Lower leg skin (tissue), 4 donors: ENCODE data around the gene GRWD1. TPM values are rescaled to one million over a fixed set of nuclear protein-coding genes. Genes with fewer than 3 reads are reported as not detected.

Experiments used
- DNase-seq, 2 donors: peaks; one replicate each; pipeline ENCODE4 v3.0.0-alpha.2; 2019; ENCODE audit warnings: low spot score in 2 of 2
- H3K4me3 ChIP-seq: fragments of 200-600 bp; sonication (generic); 2 replicates; pipeline ENCODE4 v1.5.1; 2017; ENCODE audit warnings: mild to moderate bottlenecking, low read depth; ENCODE audit not compliant: poor library complexity, severe bottlenecking
- POLR2A ChIP-seq, 2 donors: fragments of 450-650 bp; IDR thresholded peaks; one replicate each; pipeline ENCODE4 v1.6.1; 2016 to 2017; ENCODE audit warnings: antibody characterized with exemption in 2 of 2, mild to moderate bottlenecking in 1 of 2, moderate library complexity in 1 of 2
- WGBS, 2 donors: methylation state at CpG; one replicate each; pipeline ENCODE4 v1.1.5; 2018; 5-methylcytosine and 5-hydroxymethylcytosine counted together
- intact Hi-C: fragments of 100-400 bp; cut with DNase I; formaldehyde crosslinking; loops from one replicate; pipeline ENCODE4 v1.15.0; 2023; ENCODE audit warnings: low total_unique reads
- total RNA-seq, 4 donors: library from RNA; depleted of rRNA; stranded (reverse); fragments of >200 nt; gene quantifications; one replicate each; pipeline ENCODE4 v1.1.0, GENCODE V29; 2016
- TF ChIP-seq, protein P1 (sequence below), 3 donors: fragments of 450-650 bp; IDR thresholded peaks; one replicate each; pipeline ENCODE4 v1.5.1; 2016; ENCODE audit warnings: antibody characterized with exemption in 3 of 3, mild to moderate bottlenecking in 3 of 3, moderate library complexity in 2 of 3

GRWD1 gene
- total RNA-seq, 4 donors from 2014 or later = 33.3 to 44.4 (median 39.3) TPM

DNA sequence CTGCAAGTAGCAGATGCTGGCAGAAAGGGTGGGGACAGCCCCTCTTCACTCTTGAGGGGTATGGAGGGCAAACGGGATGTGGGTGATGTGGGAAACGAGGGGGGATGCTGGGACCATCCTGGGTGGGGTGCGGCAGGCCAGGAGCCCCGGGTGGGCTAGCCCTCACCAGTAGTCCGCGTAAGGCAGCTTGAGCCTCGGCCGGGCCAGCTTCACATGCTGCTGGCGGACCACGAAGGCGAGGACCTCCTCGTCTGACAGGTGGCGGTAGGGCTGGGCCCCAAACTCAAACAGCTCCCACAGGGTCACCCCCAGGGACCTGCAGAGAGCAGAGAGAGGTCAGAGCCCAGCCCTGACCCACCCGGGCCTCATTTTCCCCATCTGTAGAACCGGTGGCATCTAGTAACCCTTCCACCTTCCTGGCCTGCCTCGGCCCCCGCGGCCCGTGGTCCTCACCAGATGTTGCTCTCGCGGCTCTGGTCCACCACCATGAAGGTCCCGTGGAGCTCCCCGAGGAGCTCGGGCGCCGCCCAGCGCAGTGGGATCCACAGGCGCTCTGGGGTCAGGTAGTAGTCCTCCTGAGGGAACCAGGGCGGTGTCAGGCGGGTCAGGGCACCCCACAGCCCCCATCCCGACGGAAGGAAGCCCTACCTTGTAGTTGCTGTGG lies 55.2 kb downstream of the GRWD1 start:
- intact Hi-C loops = loop anchor here (5.0 kb wide), 1 partner anchor 86 kb away; no protein-coding TSS in a partner anchor
- TF ChIP-seq, protein P1, sequence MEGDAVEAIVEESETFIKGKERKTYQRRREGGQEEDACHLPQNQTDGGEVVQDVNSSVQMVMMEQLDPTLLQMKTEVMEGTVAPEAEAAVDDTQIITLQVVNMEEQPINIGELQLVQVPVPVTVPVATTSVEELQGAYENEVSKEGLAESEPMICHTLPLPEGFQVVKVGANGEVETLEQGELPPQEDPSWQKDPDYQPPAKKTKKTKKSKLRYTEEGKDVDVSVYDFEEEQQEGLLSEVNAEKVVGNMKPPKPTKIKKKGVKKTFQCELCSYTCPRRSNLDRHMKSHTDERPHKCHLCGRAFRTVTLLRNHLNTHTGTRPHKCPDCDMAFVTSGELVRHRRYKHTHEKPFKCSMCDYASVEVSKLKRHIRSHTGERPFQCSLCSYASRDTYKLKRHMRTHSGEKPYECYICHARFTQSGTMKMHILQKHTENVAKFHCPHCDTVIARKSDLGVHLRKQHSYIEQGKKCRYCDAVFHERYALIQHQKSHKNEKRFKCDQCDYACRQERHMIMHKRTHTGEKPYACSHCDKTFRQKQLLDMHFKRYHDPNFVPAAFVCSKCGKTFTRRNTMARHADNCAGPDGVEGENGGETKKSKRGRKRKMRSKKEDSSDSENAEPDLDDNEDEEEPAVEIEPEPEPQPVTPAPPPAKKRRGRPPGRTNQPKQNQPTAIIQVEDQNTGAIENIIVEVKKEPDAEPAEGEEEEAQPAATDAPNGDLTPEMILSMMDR (IDR thresholded peaks at IDR 0.05) = no peak
- no peak for TF ChIP-seq POLR2A (IDR thresholded peaks at IDR 0.05)
- 49 to 64% methylated on average over 14 to 32 of the region's 32 CpGs for WGBS, 2 donors
- H3K4me3 ChIP-seq = peak overlapping the region; percentile 11
- DNase-seq = no peak

- H3K4me3 ChIP-seq = no peak overlapping the region
- DNase-seq = peak in 1 of 2 donors; percentile 72
- intact Hi-C loops = loop anchor here (5.0 kb wide), 1 partner anchor 86 kb away; no protein-coding TSS in a partner anchor
- WGBS, 2 donors = 4 to 6% methylated on average over 15 to 20 of the region's 20 CpGs
- no peak for TF ChIP-seq POLR2A (IDR thresholded peaks at IDR 0.05)
- TF ChIP-seq, protein P1 (IDR thresholded peaks at IDR 0.05) = no peak
Measured at GRCh38 chr19:48501494-48502349, 55.9 kb downstream of the GRWD1 start.

- intact Hi-C loops = loop anchor here (5.0 kb wide), 1 partner anchor 85 kb away; no protein-coding TSS in a partner anchor
- 28 to 53% methylated on average over 14 to 27 of the region's 27 CpGs for WGBS, 2 donors
- H3K4me3 ChIP-seq = no peak overlapping the region
- DNase-seq = no peak
- TF ChIP-seq, protein P1 (IDR thresholded peaks at IDR 0.05) = no peak
- no peak for TF ChIP-seq POLR2A (IDR thresholded peaks at IDR 0.05)
Measured at GRCh38 chr19:48502350-48503018, 56.7 kb downstream of the GRWD1 start.

- no peak overlapping the region for H3K4me3 ChIP-seq
- no peak for DNase-seq
- WGBS, 2 donors = 84 to 90% methylated on average over 5 of the region's 5 CpGs
- TF ChIP-seq POLR2A (IDR thresholded peaks at IDR 0.05) = no peak
- TF ChIP-seq, protein P1 (IDR thresholded peaks at IDR 0.05) = peak in 1 of 3 donors; percentile 19
- intact Hi-C loops = no loop called here
Measured at GRCh38 chr19:48506138-48506733, 60.5 kb downstream of the GRWD1 start.

Other genes starting within 250 kb of the GRWD1 start
- gene CARD8, start 190.1 kb upstream of the GRWD1 start, total RNA-seq = 10 to 100 TPM in 3 of 4 donors, 1 to 10 TPM in 1; 9.3 to 14.1 (median 11.1) TPM
- gene ZNF114, start 175.9 kb upstream of the GRWD1 start, total RNA-seq = under 1 TPM in 3 of 4 donors, not detected in 1; 0.15 to 0.81 (median 0.62) TPM
- gene EMP3, start 120.4 kb upstream of the GRWD1 start, total RNA-seq = 10 to 100 TPM; 11.5 to 29.3 (median 14.7) TPM
- gene TMEM143, start 82.0 kb upstream of the GRWD1 start, total RNA-seq = 10 to 100 TPM in 1 of 4 donors, 1 to 10 TPM in 3; 6.7 to 21.0 (median 8.7) TPM
- not detected for gene SYNGR4, start 81.6 kb upstream of the GRWD1 start, total RNA-seq
- 10 to 100 TPM; 71.3 to 99.6 (median 80.3) TPM for gene KDELR1, start 54.4 kb upstream of the GRWD1 start, total RNA-seq
- under 1 TPM; 0.17 to 0.47 (median 0.42) TPM for gene GRIN2D, start 52.3 kb upstream of the GRWD1 start, total RNA-seq
- gene KCNJ14, start 9.6 kb downstream of the GRWD1 start, total RNA-seq = 1 to 10 TPM in 3 of 4 donors, under 1 TPM in 1; 0.86 to 4.7 (median 1.4) TPM
- 100 to 1,000 TPM in 1 of 4 donors, 10 to 100 TPM in 3; 67.7 to 162 (median 78.2) TPM for gene CYTH2, start 23.4 kb downstream of the GRWD1 start, total RNA-seq
- 1 to 10 TPM; 5.3 to 6.7 (median 5.8) TPM for gene LMTK3, start 65.9 kb downstream of the GRWD1 start, total RNA-seq
- 100 to 1,000 TPM; 119 to 191 (median 166) TPM for gene SULT2B1, start 106.2 kb downstream of the GRWD1 start, total RNA-seq
- gene SPACA4, start 160.8 kb downstream of the GRWD1 start, total RNA-seq = 1 to 10 TPM in 2 of 4 donors, not detected in 2; 1.7 to 2.1 TPM
- 1 to 10 TPM in 2 of 4 donors, under 1 TPM in 2; 0.53 to 8.2 (median 3.8) TPM for gene FAM83E, start 169.1 kb downstream of the GRWD1 start, total RNA-seq
- 1,000 to 10,000 TPM; 3,252 to 5,828 (median 3,870) TPM for gene RPL18, start 173.2 kb downstream of the GRWD1 start, total RNA-seq
- gene SPHK2, start 173.5 kb downstream of the GRWD1 start, total RNA-seq = 1 to 10 TPM; 2.2 to 8.8 (median 6.1) TPM
- gene DBP, start 191.4 kb downstream of the GRWD1 start, total RNA-seq = 10 to 100 TPM; 21.1 to 41.6 (median 24.8) TPM
- gene CA11, start 200.2 kb downstream of the GRWD1 start, total RNA-seq = 10 to 100 TPM in 3 of 4 donors, 1 to 10 TPM in 1; 7.3 to 37.5 (median 10.3) TPM
- gene NTN5, start 227.0 kb downstream of the GRWD1 start, total RNA-seq = 1 to 10 TPM in 1 of 4 donors, under 1 TPM in 2, not detected in 1; 0.47 to 1.9 (median 0.58) TPM
- gene FUT2, start 250.0 kb downstream of the GRWD1 start, total RNA-seq = 10 to 100 TPM in 3 of 4 donors, 1 to 10 TPM in 1; 8.5 to 14.9 (median 11.5) TPM